GM18520 (cell line): Measurements from ENCODE around the gene TMEM176A.
"Not testable (repeated sequence)": the region's sequence is repeated elsewhere in the genome, so short reads cannot be mapped to it uniquely, and the experiment has no call there.

Experiments
- ATAC-seq: cut with Tn5 transposase; IDR thresholded peaks from one replicate; pipeline ENCODE4 v1.9.1; 2021; ENCODE audit not compliant: unreplicated experiment

TMEM176A gene

GRCh38 chr7:150800581-150801241 is at the start of gene TMEM176A:
TSS of gene TMEM176A (plus strand) at chr7:150800769. CDS start at chr7:150801551, 782 bp downstream.
- ATAC-seq: no peak

- no peak for ATAC-seq
Measured at GRCh38 chr7:150751702-150752101, 48.9 kb upstream of the TMEM176A start.

- no peak for ATAC-seq
Measured at GRCh38 chr7:150753239-150753638, 47.3 kb upstream of the TMEM176A start.

GRCh38 chr7:150753826-150754603 is 46.6 kb upstream of the TMEM176A start:
- no peak for ATAC-seq

- ATAC-seq: no peak
Measured at GRCh38 chr7:150754951-150755350, 45.6 kb upstream of the TMEM176A start.

GRCh38 chr7:150755473-150756099 is 45.0 kb upstream of the TMEM176A start:
- no peak for ATAC-seq

- no peak for ATAC-seq
Measured at GRCh38 chr7:150756166-150756565, 44.4 kb upstream of the TMEM176A start.

GRCh38 chr7:150756858-150757257 is 43.7 kb upstream of the TMEM176A start:
- no peak for ATAC-seq

- no peak for ATAC-seq
Measured at GRCh38 chr7:150759479-150759878, 41.1 kb upstream of the TMEM176A start.

- no peak for ATAC-seq
Measured at GRCh38 chr7:150766334-150766709, 34.2 kb upstream of the TMEM176A start.

GRCh38 chr7:150769768-150770167 is 30.8 kb upstream of the TMEM176A start:
- ATAC-seq: no peak

- not testable (repeated sequence) for ATAC-seq
Measured at GRCh38 chr7:150774131-150774530, 26.4 kb upstream of the TMEM176A start.

GRCh38 chr7:150778014-150778737 is 22.4 kb upstream of the TMEM176A start:
- no peak for ATAC-seq

GRCh38 chr7:150778738-150779301 is 21.7 kb upstream of the TMEM176A start:
- ATAC-seq: peak; percentile 41

- no peak for ATAC-seq
Measured at GRCh38 chr7:150780292-150780691, 20.3 kb upstream of the TMEM176A start.

- ATAC-seq: no peak
Measured at GRCh38 chr7:150781103-150781502, 19.5 kb upstream of the TMEM176A start.

- ATAC-seq: no peak
Measured at GRCh38 chr7:150781961-150782360, 18.6 kb upstream of the TMEM176A start.

GRCh38 chr7:150784120-150784736 is 16.3 kb upstream of the TMEM176A start:
- ATAC-seq: peak; percentile 56

GRCh38 chr7:150784954-150785353 is 15.6 kb upstream of the TMEM176A start:
- ATAC-seq: no peak
